HG02623 (cell line): ENCODE data around the gene SAA1.
"Not testable (repeated sequence)": the region's sequence is repeated elsewhere in the genome, so short reads cannot be mapped to it uniquely, and the experiment has no call there.

Experiments
- ATAC-seq: cut with Tn5 transposase; IDR thresholded peaks from one replicate; pipeline ENCODE4 v1.9.1; 2021; ENCODE audit warnings: moderate library complexity; ENCODE audit not compliant: unreplicated experiment

The SAA1 gene

DNA sequence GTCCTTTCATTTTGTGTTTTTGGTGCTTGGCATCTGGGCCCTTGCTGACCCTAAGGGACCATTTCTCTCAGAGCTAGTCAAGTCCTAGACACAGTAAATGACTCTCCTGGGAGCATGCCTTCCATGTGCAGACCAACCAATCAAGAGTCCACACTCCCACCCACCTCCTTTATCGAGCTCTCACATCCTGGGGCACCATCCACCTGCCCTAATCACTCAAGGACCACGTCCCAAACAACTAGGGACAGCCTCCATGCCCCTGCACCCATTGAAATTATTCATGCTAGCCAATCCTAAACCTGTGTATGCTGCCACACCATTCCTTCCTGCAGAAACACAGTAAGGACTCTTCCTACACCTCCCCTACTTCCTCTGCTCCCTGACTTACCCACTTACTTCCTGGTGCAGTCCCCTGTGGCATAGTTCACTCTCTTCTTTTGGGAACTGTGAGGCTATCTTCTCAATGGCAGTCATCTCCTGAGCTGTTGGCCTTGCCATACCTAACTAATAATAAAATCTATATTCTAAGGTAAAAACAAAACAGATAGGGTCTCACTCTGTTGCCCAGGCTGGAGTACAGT lies 11.2 kb upstream of the SAA1 start:
- ATAC-seq: no peak

DNA sequence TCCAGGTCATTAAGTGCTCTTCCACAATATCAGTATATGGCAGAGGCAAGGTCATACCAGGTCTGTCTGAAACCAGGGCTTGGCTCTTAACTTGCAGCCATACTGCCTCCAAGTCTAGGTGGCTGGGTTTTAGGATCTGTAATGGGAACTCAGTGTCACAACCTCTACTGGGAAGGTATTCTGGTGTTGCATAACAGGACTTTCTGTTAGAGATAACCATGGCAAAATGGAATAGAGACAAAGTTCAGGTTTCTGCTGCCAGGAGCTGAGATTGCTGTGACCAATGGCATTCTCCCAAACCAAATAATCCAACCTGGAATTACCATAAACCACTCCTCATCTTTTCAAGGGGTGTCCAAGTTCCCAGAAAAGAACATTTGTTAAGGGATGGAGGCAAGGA lies 6.8 kb upstream of the SAA1 start:
- no peak for ATAC-seq

DNA sequence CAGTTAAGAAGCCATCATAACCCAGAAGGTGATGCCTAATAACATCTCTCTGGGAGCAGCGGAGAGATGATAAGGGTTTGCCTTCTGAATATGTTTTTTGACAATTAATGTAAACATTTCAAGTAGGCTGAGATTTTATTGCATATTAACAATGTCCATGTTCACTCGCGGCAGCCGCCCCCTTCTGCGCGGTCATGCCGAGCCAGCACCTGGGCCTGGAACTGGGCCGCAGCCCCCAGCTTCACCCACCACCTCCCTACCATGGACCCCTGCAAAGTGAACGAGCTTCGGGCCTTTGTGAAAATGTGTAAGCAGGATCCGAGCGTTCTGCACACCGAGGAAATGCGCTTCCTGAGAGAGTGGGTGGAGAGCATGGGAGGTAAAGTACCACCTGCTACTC lies 4.3 kb upstream of the SAA1 start:
- ATAC-seq: no peak

DNA sequence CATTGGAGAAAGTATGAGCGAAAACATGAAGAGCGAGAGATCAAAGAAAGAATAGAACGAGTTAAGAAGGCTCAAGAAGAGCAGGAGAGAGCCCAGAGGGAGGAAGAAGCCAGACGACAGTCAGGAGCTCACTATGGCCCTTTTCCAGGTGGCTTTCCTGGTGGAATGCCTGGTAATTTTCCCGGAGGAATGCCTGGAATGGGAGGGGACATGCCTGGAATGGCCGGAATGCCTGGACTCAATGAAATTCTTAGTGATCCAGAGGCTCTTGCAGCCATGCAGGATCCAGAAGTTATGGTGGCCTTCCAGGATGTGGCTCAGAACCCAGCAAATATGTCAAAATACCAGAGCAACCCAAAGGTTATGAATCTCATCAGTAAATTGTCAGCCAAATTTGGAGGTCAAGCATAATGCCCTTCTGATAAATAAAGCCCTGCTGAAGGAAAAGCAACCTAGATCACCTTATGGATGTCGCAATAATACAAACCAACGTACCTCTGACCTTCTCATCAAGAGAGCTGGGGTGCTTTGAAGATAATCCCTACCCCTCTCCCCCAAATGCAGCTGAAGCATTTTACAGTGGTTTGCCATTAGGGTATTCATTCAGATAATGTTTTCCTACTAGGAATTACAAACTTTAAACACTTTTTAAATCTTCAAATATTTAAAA lies 3.2 kb upstream of the SAA1 start:
- ATAC-seq: not testable (repeated sequence)

DNA sequence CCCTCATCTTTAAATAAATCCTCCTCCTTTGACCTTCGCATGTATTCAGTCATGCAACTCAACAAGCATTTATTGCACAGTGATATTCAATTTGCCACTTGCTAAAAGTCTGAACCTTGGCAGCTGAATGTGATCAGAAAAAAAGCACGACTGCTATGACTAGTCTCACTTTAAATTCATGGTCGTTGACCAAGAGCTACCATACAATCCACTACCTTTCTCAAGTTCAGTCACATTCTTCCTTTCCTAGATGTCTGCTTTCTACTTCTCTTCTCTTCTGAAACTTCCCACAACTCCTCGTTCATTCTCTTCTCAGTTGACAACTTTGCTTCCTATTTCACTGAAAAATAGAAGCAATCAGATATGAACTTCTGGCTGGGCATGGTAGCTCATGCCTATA lies 2.0 kb upstream of the SAA1 start:
- no peak for ATAC-seq

DNA sequence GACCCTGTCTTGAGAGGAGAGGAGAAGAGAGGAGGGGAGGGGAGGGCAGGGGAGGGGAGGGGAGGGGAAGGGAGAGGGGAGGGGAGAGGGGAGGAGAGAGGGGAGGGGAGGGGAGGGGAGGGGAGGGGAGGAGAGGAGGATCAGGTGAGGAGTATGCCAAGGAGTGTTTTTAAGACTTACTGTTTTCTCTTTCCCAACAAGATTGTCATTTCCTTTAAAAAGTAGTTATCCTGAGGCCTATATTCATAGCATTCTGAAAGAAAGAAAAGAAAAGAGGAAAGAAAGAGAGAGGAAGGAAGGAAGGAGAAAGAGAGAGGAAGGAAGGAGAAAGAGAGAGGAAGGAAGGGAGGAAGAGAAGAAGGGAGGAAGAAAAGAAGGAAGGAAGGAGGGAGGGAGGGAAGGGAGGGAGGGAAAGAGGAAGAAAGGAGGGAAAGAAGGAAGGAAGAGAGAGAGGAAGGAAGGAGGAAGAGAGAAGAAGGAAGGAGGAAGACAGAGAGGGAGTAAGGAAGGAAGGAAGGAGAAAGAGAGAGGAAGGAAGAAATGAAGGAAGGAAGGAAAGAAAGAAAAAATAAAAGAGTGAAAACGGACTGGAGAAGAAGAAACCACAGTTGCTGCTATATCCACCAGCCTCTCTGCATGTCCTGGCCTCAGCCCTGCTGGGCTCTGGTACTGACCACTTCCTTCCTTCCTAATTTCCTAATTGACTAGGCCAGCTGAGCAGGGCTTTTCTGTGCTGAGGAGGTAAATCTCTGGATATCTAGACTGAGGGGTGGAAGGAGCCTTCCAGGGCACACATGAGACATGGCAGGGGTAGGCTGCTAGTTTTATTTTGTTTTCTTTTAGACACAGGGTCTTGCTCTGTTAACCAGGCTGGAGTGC lies 1.1 kb upstream of the SAA1 start:
- ATAC-seq: no peak

DNA sequence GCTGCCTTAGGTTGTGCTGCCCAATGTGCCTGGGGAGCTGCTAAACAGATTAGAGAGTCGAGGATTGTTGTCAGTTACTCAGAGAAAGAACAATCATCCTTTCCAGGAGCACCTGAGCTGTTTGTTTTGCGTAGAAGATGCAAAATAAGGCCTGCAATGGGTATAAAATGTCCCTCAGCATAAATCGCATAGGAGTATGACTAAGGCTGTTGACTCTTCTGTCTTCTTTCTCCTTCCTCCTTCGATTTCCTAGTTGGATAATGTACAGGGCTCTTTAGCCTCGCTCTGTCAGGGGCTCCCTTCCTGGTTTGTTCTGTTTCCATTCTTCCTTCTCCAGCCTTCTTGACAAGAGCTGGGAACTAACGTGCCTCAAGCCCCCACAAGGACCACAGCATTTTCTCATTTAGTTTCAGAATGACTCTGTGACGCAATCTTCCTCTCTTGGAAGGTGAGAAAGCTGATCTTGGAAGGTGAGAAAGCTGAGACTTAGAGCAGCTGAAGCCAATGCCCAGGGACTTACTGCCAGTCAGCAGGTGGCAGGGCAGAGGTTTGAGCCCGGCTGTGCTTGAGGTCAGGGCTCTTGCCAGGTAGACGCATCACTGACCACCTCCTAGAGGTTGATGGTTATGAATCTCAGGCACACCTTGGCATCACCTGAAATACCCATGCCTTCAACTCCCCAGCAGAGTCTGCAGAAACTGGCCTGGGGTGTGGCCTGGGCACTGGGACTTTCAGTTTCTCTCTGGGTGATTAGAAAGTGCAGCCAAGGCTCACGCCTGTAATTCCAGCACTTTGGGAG lies 1.5 kb downstream of the SAA1 start:
- peak; percentile 35 for ATAC-seq

DNA sequence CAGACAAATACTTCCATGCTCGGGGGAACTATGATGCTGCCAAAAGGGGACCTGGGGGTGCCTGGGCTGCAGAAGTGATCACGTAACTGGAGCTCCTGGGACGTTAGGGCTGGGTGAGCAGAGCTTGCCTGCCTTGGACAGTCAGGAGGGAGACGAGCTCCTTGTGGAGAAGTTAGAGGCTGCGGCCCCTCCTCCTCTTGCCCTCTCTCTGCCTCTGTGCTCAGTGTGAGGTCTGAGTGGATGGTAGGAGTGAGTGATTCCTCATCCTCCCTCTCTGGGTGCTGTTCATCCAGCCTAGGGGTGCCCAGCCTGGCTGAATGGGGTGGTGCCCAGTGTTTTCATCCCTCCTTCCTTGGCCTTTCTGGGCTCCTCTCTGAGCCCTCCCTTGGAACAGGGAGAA lies 3.2 kb downstream of the SAA1 start:
- not testable (repeated sequence) for ATAC-seq

DNA sequence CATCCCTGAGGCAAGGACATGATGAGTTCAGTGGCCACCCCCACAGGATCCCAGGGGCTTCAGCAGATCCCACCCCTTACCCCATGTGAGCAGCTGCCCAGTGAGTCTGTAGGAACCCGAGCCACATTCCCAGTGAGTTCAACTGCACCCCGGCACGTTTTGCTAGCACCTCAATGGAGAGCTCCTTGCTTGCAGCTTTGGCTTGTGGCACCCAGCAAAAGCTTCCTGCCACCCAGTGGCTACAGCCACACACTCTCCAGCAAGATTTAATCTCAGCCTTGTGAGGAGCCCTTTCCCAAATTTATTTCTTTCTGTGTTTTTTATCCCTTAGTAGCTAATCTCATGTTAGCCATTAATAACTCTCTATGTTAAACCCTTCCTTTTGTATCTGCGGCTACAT lies 4.0 kb downstream of the SAA1 start:
- ATAC-seq: no peak

DNA sequence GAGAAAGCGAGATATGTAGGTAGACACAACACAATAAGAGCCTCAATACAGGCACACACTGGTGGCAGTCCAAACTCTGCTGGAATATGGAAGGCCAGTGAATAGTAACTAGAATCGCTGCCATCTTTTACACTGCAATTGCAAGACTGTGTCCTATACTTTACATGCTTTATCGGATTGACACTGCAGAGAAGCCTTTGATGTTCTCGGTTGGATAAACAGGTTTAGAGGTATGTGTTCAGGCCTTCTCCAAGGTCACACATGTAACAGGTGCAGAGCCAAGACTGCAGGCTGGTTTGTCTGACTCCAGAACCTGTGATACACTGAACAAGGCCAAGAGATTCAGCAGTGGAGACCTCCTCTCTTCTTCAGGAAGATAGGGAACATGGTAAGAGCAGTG lies 5.1 kb downstream of the SAA1 start:
- no peak for ATAC-seq

DNA sequence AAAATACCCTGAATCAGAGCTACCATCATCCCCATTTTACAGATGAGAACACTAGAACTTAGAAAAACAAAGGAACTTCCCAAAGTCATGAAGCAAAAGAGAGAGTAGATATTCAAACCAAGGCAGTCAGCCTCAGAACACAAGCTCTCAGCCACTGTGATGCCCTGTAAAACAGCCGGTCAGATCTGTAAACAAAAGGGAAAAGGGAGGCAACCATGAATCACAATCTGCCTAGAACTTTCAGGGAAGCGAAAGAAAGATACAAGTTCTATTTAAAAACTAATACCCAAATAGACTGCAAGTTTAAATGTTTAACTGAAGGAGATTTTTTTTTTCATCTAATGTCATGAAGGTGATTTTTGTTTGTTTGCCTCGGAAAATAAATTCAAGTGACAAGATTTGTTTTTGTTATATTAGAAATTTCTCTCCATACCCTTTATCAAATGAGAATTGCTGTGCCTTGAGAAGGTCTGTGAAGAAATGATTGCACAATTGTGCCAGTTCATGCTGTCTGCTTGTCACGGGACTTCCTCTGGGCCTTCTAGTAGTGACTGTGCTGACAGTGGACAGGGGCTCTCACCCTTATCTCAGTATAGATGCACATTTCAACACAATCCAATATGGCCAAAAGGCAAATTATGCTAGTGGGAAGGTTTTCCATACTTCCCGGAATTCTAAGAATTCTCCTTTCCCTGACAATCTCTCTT lies 11.7 kb downstream of the SAA1 start:
- no peak for ATAC-seq

DNA sequence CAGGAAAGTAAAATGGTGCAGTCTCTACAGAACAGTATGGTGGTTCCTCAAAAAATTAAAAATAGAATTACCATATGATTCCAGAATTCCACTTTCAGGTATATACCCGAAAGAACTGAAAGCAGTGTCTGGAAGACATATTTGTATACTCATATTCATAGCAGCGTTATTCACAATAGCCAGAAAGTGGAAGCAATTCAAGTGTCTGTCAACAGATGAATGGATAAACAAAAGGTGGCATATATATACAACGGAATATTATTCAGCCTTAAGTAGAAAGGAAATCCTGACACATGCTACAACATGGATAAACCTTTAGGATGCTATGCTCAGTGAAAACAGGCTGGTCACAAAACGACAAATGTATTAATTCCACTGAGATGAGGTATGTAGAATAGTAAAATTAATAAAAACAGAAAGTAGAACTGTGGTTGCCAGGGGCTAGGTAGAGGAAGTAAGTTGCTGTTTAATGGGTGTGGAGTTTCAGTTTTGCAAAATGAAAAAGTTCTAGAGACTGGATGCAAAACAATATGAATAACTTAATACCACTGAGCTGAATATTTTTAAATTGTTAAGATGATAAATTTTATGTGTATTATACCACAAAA lies 14.5 kb downstream of the SAA1 start:
- ATAC-seq: peak; percentile 83

DNA sequence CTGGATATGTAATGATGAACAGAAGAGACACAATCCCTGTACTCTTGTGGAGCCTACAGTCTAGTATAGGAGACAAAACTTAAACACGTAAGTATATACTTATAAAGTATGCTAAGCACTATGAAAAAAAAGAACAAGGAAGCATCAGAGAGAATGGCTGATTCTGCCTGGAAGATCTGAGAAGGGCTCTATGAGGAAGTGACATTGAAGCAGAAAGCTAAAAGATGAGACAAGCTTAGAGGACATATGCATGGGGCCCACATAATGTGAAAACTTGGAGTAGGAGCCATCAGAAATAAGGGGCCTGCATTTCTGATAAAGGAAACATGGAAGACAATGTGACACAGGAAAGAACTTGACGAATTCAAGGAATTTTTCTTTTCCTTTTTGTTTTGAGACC lies 16.6 kb downstream of the SAA1 start:
- ATAC-seq: no peak

DNA sequence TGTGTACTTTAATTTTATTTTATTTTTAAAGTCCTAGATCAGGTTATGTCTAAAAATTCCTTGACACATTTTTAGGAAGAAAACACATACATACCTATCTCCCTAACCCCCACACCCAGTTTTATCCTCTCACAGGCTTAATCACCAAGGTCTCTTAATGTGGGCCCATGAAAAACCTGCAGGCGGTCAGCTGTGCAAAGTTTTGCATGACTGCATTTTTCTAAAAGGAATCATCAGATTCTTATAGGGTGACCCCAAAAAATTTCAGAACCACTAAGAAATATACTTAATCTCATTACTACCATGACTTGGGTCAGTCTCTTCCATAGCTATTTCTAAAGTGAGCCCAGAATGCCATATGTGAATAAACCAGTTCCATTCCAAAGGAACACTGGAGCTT lies 19.8 kb downstream of the SAA1 start:
- no peak for ATAC-seq

DNA sequence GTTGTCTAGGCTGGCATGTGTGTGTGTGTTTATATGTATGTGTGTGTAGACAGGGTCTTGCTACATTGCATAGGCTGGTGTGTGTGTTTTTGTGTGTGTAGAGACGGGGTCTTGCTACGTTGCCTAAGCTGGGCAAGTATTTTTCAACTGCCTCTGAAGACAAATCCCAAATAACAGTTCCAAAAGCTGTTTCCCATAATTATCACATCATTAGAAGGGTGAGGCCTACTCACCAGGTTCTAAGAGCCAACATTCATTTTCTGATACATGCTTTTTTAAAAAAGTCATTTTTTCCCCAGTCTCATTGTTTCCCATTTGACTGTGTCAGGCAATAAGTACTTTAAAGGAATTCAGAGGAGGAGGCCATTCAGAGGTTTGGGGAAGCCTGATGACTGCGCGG lies 22.8 kb downstream of the SAA1 start:
- ATAC-seq: no peak

DNA sequence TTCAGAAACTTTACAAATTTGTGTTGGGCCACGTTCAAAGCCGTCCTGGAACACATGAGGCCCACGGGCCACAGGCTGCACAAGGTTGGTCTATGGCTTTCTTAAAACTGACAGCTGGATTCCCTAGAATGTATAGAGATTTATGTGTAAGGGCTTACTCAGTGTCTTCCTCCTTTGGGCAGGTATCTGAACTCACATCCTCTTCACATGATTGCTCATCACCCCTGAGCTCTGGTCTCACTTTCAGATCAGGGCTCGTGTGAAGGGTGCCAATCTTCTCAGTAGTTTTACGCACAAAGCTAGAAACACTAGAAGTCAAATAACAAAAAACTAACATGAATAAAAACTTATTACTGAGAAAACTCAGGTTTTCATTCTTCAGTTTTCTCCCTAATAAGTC lies 28.8 kb downstream of the SAA1 start:
- ATAC-seq: no peak

DNA sequence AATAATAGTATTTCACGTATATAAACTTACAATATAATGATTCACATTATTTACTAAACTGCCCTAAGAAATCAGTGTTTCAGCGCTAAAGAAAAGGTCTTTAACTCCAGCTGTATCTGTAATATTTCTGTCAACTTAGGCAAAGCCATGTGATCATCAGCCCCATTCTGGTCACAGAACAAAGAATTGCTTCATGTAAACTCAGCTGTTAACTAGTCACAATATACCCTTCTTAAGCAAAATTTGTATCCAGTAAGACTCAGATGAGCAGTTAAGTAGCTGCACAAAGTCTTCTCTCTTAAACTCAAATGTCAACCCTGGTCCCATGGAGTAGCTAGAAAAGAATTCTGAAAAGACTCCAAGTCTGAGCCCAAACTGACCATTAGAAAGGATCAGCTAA lies 29.3 kb downstream of the SAA1 start:
- no peak for ATAC-seq

DNA sequence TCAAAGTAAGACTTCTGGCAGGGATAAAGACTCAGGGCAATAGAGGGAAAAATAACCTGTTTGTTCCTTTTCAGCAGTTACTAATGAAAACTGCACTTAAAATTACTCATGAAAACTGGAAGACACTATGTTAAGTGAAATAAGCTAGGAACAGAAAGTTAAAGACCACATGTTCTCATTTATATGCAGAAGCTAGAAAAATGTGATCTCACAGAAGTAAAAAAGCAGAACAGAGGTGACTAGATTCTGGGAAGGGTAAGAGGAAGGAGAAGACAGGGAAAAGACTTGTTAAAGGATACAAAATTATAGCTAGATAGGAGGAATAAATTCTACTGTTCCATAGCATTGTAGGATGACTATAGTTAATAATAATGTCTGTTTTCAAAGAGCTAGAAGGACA lies 33.7 kb downstream of the SAA1 start:
- ATAC-seq: no peak

DNA sequence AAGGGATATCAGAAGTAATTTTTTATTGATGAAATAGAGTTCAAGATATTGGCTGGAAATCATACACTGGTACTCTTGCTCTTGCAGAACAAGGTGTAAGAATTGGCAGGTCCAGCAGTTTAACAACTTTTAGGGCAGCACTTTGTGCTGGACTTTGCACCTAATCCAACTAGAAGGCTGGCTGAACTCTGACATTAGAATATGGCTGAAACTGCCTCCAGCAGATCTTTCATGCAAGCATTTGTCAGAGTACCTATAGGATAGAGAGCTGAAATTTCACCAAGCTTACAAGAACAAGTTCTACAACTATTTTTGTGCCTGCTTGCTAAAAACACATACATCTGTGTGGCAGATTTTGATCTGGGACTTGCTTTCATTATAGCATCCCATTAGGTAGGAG lies 38.7 kb downstream of the SAA1 start:
- ATAC-seq: no peak

DNA sequence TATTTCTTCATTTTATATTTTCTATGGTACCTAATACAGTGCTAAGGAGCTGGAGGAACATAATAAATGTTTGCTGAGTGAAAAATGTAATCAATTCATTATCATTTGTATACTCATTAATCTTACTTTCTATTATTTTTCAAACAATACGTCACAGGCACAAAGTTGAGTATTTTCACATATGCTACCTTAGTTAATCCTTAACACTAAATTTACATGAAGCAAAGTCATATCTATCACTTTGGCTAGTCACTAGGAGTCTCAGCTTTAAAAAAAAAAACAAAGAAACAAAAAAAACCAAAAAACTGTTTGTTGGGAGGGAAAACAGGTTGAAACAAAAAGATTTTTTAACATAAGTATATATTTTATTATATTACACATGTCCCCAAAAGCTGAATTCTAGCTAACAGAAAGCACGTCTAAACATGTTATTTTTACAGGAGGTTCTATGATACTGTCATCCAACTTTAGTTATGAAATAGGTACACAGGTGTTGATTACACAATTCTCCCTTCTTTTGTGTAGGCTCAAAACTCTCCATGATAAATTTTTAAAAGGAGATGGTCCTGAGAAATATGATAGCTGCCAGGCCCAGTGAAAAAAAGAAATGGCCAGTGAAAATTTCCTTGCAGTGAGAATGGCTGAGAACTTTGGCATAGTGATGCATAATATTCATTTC lies 41.5 kb downstream of the SAA1 start:
- ATAC-seq: no peak
